Measurements from ENCODE around the gene SLC38A8.

- TF ChIP-seq, protein P1, sequence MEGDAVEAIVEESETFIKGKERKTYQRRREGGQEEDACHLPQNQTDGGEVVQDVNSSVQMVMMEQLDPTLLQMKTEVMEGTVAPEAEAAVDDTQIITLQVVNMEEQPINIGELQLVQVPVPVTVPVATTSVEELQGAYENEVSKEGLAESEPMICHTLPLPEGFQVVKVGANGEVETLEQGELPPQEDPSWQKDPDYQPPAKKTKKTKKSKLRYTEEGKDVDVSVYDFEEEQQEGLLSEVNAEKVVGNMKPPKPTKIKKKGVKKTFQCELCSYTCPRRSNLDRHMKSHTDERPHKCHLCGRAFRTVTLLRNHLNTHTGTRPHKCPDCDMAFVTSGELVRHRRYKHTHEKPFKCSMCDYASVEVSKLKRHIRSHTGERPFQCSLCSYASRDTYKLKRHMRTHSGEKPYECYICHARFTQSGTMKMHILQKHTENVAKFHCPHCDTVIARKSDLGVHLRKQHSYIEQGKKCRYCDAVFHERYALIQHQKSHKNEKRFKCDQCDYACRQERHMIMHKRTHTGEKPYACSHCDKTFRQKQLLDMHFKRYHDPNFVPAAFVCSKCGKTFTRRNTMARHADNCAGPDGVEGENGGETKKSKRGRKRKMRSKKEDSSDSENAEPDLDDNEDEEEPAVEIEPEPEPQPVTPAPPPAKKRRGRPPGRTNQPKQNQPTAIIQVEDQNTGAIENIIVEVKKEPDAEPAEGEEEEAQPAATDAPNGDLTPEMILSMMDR (IDR thresholded peaks at IDR 0.05): no peak
- no peak for TF ChIP-seq POLR2A (IDR thresholded peaks at IDR 0.05)
These were observed 11.0 kb downstream of the SLC38A8 start for GRCh38 chr16:84031556-84031955.
